ENCODE measurements around the gene GRIK1. TPM values are rescaled to one million over a fixed set of nuclear protein-coding genes. Genes with fewer than 3 reads are reported as not detected.
"Not testable (repeated sequence)": the region's sequence is repeated elsewhere in the genome, so short reads cannot be mapped to it uniquely, and the experiment has no call there.

GRIK1 gene
- not detected for total RNA-seq

DNA sequence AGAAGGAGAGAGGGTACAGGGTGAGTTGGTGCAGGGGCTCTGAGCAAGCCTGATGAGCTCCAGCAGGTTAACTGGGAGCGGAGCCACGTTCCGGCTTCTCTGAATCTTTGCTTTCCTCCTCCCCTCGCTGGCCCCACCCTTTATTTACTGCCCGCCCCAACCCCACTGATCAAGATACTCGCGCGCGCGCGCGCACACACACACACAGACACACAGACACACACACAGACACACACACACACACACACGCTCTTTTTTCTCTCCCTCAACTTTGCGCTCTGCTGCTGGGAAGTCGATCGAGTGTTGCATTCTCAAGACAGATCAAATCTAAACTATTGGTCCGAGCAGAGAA, at the start of gene GRIK1:
TSS of gene GRIK1 (minus strand) at position 73 of the 352 bp plus-strand sequence.
- Mint-ChIP-seq H3K4me1 (peaks cover 3% of the 10 kb centered on the region), H3K36me3 (peaks cover 2% of the 10 kb centered on the region), H3K4me3 (peak within 1 kb of the TSS; percentile 8), H3K27me3 (peaks cover 37% of the 10 kb centered on the region), H3K9me3 (no peaks in the 10 kb centered on the region), H3K27ac (no peak within 1 kb of the TSS)
- POLR2A ChIA-PET: no interaction called here
- DNase-seq (no peak), ATAC-seq (ENCODE audit: low read depth) (no peak)

DNA sequence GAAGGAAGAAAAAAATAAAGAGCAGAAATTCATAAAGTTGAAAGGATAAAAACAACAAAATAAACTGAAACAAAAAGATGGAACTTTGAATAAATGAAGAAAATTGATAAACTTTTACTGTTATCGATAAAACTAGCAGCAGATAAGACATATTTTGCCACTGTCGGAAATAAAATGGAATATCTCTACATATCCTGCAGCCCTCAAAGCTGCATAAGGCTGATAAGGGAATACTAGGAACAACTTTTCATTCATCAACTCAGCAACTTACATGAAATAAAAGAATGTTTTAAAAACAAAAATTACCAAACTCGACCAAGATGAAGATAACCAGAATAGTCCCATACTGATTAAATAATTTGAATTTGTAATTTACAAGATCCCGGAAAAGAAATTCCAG, 48.0 kb upstream of the GRIK1 start:
- Mint-ChIP-seq H3K27ac (no peak overlapping the region), H3K4me1 (no peaks in the 10 kb centered on the region), H3K4me3 (no peak overlapping the region), H3K9me3 (peaks cover 4% of the 10 kb centered on the region), H3K27me3 (no peaks in the 10 kb centered on the region), H3K36me3 (no peaks in the 10 kb centered on the region)
- DNase-seq (no peak), ATAC-seq (ENCODE audit: low read depth) (no peak)
- POLR2A ChIA-PET: no interaction called here

DNA sequence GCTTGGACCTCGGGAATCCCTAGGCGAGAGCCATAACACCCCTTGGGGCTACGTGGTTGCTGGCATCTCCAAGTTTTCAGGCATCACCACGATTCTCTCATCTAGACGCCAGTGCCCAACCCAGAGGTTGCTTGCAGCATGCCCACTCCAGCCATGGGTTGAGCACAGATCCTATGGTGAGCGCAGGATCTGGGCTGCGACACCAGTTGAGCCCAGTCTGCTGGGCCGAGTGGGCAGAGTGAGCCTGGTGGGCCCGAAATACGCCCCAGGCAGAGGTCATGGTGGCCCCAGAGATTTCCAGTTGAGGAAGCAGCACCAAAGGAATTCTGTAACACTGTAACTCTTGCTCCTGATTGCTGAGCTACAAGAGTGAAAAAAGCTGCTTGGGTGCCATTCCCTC, 46.1 kb upstream of the GRIK1 start:
- Mint-ChIP-seq H3K4me1 (no peaks in the 10 kb centered on the region), H3K9me3 (peaks cover 4% of the 10 kb centered on the region), H3K36me3 (no peaks in the 10 kb centered on the region), H3K4me3 (no peak overlapping the region), H3K27me3 (no peaks in the 10 kb centered on the region), H3K27ac (no peak overlapping the region)
- POLR2A ChIA-PET: no interaction called here
- ATAC-seq (ENCODE audit: low read depth): no peak
- no peak for DNase-seq

DNA sequence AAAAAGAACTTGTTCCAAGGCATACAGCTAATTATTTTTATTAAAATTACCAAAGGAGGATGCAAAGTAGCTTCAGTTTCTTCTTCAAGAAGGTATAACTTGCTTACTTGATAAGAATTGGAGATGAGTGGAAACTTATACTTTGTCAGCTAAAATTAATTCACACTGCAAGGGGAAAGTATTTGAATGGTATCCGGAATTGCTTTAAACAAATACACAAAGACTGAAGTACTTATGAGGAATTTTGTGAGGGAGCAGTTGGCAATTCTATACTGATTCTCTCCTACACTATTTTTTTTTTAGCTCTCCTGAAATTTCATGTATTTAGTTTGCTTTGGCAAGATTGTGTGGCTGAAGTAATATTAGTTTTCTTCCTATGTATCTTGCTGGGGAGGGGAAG, 39.2 kb upstream of the GRIK1 start:
- no peak for DNase-seq
- Mint-ChIP-seq H3K9me3 (no peaks in the 10 kb centered on the region), H3K36me3 (no peaks in the 10 kb centered on the region), H3K4me1 (no peaks in the 10 kb centered on the region), H3K27ac (no peak overlapping the region), H3K4me3 (no peak overlapping the region), H3K27me3 (no peaks in the 10 kb centered on the region)
- ATAC-seq (ENCODE audit: low read depth): no peak
- POLR2A ChIA-PET: no interaction called here

DNA sequence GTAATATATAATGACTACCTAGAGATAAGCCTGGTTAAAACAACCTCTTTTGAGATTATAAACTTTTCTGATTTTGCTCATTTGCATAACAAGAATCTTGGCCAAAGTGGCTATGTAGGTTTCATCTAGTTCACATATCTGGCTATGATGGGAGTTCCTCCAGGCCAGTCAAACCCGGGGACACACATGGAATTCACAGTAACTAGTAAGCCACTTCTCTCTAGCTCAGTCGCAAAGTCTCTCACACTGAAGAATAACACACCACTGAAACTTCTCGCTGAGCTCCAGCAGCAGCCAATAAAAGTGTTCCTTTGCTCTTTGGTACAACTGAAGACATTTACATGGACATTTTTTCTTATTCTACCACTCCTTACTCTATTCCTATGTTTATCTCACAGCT, 36.0 kb upstream of the GRIK1 start:
- no peaks in the 10 kb centered on the region for H3K27me3 Mint-ChIP-seq
- H3K4me3 Mint-ChIP-seq: no peak overlapping the region
- no peaks in the 10 kb centered on the region for H3K9me3 Mint-ChIP-seq
- no peaks in the 10 kb centered on the region for H3K4me1 Mint-ChIP-seq
- DNase-seq (no peak), ATAC-seq (ENCODE audit: low read depth) (no peak)
- POLR2A ChIA-PET: no interaction called here
- no peaks in the 10 kb centered on the region for H3K36me3 Mint-ChIP-seq
- H3K27ac Mint-ChIP-seq: no peak overlapping the region

DNA sequence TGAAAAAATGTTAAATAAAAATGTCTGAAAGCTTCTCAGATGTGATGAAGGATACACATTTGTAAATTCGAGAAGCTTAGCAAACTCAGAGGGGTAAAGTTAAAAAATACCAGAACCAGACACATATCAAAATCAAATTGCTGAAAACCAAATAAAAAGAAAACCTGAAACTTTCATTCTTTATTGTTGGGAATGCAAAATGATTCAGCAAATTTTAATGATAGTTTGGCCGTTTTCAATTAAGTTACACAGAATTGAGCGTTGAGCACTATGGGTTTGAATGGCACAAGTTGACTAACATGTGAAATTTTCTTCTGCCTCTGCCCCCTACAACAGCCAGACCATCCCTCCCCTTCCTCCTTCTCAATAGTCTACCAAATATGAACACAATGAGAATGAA, 33.5 kb upstream of the GRIK1 start:
- no peaks in the 10 kb centered on the region for H3K27me3 Mint-ChIP-seq
- no peak overlapping the region for H3K4me3 Mint-ChIP-seq
- H3K36me3 Mint-ChIP-seq: no peaks in the 10 kb centered on the region
- no peak overlapping the region for H3K27ac Mint-ChIP-seq
- H3K4me1 Mint-ChIP-seq: no peaks in the 10 kb centered on the region
- POLR2A ChIA-PET: no interaction called here
- no peaks in the 10 kb centered on the region for H3K9me3 Mint-ChIP-seq
- no peak for ATAC-seq (ENCODE audit: low read depth)
- DNase-seq: no peak

DNA sequence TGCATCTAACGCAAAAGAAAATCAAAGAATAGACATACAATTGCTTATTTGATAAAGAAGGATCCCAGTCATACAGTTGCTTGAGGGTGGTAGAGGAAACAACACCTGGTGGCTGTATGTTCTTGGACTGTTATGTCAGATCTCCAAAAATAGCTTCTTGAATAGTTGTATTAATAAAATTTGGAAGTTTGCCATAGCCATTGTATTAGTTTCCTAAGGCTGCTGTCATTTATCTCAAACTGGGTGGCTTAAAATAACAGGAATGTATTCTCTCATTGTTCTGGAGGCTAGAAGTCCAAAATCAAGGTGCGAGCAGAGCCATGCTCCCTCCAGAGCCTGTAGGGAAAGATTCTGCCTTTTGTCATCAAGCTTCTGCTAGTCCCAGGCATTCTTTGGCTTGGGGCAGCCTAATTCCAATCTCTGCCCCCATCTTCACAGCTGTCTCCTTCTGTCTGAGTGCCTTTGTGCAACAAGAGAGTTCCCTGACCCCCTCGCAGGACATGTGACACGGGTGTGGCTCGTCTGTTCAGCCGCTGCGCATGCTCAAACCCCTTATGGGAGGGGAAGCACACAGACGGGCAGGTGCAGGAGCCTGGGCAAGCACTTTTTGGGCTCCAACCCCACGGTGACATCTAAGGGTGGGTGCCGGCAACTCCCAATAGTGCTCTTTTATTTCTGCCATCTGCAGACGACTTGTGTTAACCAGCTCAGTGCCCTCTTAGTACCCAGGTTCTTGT, 21.7 kb upstream of the GRIK1 start:
- POLR2A ChIA-PET: no interaction called here

DNA sequence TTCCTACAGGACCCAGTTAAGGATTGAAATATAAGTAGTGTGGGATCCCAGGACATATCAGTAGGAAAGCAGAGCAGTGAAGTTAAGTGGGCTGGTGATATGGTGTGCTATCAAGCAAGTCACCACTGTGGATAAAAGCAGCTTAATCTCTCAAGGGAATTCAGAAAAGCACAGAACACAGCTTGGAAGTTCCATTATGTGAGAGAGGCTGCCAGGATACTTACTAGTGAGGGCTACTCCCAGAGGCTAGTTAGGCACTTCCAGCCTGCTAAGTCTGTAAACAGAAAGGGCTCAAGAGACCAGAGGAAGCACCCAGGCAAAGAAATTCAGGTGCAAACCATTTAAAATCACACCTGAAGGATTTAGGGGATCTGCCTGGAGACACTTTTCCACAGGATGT, 18.8 kb upstream of the GRIK1 start:
- DNase-seq (no peak), ATAC-seq (ENCODE audit: low read depth) (no peak)
- Mint-ChIP-seq H3K4me1 (no peaks in the 10 kb centered on the region), H3K27ac (no peak overlapping the region), H3K4me3 (no peak overlapping the region), H3K9me3 (no peaks in the 10 kb centered on the region), H3K27me3 (no peaks in the 10 kb centered on the region), H3K36me3 (no peaks in the 10 kb centered on the region)
- POLR2A ChIA-PET: no interaction called here

More for the DNA sequence above, 21.7 kb upstream of the GRIK1 start:
- no peaks in the 10 kb centered on the region for H3K9me3 Mint-ChIP-seq
- DNase-seq (no peak), ATAC-seq (ENCODE audit: low read depth) (no peak)
- H3K4me3 Mint-ChIP-seq: no peak overlapping the region
- no peaks in the 10 kb centered on the region for H3K36me3 Mint-ChIP-seq
- no peaks in the 10 kb centered on the region for H3K4me1 Mint-ChIP-seq
- H3K27ac Mint-ChIP-seq: no peak overlapping the region
- no peaks in the 10 kb centered on the region for H3K27me3 Mint-ChIP-seq

DNA sequence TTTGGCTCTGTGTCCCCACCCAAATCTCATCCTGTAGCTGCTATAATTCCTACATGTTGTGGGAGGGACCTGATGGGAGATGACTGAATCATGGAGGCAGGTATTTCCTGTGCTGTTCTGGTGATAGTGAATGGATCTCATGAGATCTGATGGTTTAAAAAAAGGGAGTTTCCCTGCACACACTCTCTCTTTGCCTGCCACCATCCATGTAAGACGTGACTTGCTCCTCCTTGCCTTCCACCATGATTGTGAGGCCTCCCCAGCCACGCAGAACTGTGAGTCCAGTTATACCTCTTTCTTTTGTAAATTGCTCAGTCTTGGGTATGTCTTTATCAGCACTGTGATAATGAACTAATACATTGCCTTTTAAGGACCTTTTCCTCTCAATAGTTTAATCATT, 18.2 kb upstream of the GRIK1 start:
- H3K4me1 Mint-ChIP-seq, POLR2A ChIA-PET, H3K27ac Mint-ChIP-seq: not testable (repeated sequence)

DNA sequence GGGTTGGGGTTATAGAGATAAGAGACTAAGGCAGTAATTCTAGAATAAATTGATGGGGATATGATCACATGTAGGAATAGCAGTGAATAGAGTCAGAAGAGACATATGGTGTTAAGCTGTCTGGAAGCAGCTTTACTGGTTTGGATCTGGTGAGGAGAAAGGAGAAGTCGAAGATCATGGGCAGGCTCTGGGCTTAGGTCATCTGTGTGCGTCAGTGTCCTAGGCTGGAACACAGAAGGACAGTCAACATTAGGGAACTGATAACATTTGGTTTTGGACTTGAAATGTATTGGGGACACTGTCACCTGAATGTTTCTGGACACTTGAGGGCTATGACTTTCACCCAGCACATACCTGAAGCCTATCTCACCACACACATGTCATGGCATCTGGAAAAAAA, 13.9 kb upstream of the GRIK1 start:
- H3K27ac Mint-ChIP-seq: no peak overlapping the region
- no peaks in the 10 kb centered on the region for H3K4me1 Mint-ChIP-seq
- H3K36me3 Mint-ChIP-seq: no peaks in the 10 kb centered on the region
- H3K4me3 Mint-ChIP-seq: no peak overlapping the region
- H3K9me3 Mint-ChIP-seq: no peaks in the 10 kb centered on the region
- H3K27me3 Mint-ChIP-seq: no peaks in the 10 kb centered on the region
- no peak for ATAC-seq (ENCODE audit: low read depth)
- DNase-seq: no peak
- POLR2A ChIA-PET: no interaction called here

More for the DNA sequence above, 18.2 kb upstream of the GRIK1 start:
- H3K4me3 Mint-ChIP-seq; ATAC-seq (ENCODE audit: low read depth); DNase-seq; H3K27me3 Mint-ChIP-seq; H3K9me3 Mint-ChIP-seq; H3K36me3 Mint-ChIP-seq: not testable (repeated sequence)

DNA sequence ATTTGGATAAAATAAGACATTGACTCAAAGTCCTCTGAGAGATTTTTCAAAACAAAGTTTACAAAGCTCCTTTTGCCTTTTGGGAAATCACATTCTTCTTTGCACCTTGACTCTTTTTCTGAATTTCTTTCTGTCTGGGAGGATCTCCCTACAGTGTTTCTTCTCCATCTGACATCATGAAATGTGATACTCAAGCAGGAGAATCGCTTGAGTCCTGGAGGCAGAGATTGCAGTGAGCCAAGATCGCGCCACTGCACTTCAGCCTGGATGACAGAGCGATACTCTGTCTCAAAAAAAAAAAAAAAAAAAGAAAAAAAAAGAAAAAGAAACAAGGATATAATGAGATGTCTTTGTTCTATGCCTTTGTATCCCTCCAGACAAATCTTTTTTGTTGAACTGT, 13.3 kb upstream of the GRIK1 start:
- DNase-seq: no peak
- POLR2A ChIA-PET: no interaction called here
- no peak for ATAC-seq (ENCODE audit: low read depth)

DNA sequence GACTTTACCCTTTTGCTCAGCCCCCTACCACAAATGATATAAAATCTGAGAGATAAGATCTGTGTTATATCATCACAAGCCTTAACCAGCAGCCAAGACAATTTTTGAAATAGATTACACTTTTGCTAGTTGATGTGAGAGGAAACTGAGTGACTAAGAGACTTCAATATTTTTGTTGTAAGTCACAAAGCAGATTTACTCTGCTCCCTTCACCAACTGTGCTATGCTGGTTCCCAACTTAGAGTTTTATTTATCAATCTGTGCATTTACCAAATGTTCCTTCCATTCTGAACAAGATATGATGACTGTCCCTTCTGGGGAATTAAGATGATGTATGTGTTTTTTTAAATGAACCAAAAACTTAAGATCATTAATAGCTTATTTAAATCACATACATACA, 12.1 kb upstream of the GRIK1 start:
- Mint-ChIP-seq H3K9me3 (no peaks in the 10 kb centered on the region), H3K36me3 (no peaks in the 10 kb centered on the region)
- POLR2A ChIA-PET: no interaction called here

More for the DNA sequence above, 13.3 kb upstream of the GRIK1 start:
- no peak overlapping the region for H3K27ac Mint-ChIP-seq
- no peak overlapping the region for H3K4me3 Mint-ChIP-seq
- no peaks in the 10 kb centered on the region for H3K9me3 Mint-ChIP-seq
- no peaks in the 10 kb centered on the region for H3K4me1 Mint-ChIP-seq
- H3K27me3 Mint-ChIP-seq: no peaks in the 10 kb centered on the region
- no peaks in the 10 kb centered on the region for H3K36me3 Mint-ChIP-seq

DNA sequence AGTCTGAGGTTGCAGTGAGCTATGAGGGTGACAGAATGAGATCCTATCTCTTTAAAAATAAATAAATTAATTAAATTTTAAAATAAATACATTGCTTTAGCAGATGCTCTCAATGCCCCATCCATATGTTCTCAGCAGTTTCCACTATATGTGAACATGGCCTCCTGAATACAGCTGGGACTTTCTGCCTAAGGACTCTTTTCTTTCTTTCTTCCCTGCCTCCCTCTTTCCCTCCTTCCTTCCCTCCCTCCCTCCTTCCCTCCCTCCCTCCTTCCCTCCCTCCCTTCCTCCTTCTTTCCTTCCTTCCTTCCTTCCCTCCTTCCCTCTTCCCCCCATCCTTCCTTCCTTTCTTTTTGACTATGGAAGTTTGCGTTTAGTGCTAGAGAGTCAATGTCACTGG, 10.2 kb upstream of the GRIK1 start:
- H3K9me3 Mint-ChIP-seq: no peaks in the 10 kb centered on the region
- no peak overlapping the region for H3K4me3 Mint-ChIP-seq
- H3K27me3 Mint-ChIP-seq: no peaks in the 10 kb centered on the region
- DNase-seq (no peak), ATAC-seq (ENCODE audit: low read depth) (no peak)
- no peak overlapping the region for H3K27ac Mint-ChIP-seq
- no peaks in the 10 kb centered on the region for H3K4me1 Mint-ChIP-seq
- no peaks in the 10 kb centered on the region for H3K36me3 Mint-ChIP-seq
- POLR2A ChIA-PET: no interaction called here

More for the DNA sequence above, 12.1 kb upstream of the GRIK1 start:
- no peaks in the 10 kb centered on the region for H3K27me3 Mint-ChIP-seq
- no peaks in the 10 kb centered on the region for H3K4me1 Mint-ChIP-seq
- no peak overlapping the region for H3K27ac Mint-ChIP-seq
- DNase-seq (no peak), ATAC-seq (ENCODE audit: low read depth) (no peak)
- no peak overlapping the region for H3K4me3 Mint-ChIP-seq

DNA sequence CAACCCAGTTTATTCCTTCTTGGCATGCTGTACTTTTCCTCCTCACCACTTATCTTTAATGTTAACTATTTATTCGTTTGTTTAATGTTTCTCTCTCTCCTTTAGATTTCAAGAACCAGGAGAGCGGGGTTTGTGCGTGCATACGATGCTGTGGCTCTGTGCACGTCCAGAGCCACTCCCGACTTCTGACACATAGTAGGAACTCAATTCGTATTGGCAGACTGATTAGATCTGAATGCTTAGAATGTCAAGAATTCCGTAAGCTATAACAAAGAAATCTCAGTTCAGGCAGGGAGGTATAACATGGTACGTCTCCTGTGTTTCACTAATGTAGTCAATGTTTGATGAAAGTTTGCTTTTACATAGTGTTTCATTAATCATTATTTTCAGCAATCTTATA, 7.3 kb upstream of the GRIK1 start:
- H3K9me3 Mint-ChIP-seq: no peaks in the 10 kb centered on the region
- DNase-seq (no peak), ATAC-seq (ENCODE audit: low read depth) (no peak)
- H3K4me1 Mint-ChIP-seq: no peaks in the 10 kb centered on the region
- H3K27ac Mint-ChIP-seq: no peak overlapping the region
- H3K36me3 Mint-ChIP-seq: no peaks in the 10 kb centered on the region
- H3K27me3 Mint-ChIP-seq: peaks cover 2% of the 10 kb centered on the region
- no peak overlapping the region for H3K4me3 Mint-ChIP-seq
- POLR2A ChIA-PET: no interaction called here

DNA sequence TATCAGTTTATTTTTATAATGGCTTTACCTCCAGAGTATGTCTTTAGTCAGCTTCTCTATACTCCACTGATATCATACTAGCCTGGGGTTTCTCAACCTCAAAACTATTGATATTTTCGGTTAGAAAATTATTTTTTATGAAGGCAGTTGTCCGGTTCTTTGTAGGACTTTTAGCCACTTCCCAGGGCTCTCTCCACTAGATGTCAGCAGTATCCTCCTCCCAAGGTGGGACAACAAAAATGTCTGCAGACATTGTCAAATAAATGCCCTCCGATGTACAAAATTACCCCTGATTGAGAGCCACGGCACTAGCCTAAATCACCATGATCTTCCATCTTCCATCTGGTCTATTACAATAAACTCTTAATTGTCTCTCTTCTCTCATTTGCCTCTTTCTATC, 4.1 kb upstream of the GRIK1 start:
- no peak for DNase-seq
- POLR2A ChIA-PET: no interaction called here
- no peak overlapping the region for H3K27ac Mint-ChIP-seq

More for the DNA sequence above, 4.1 kb upstream of the GRIK1 start:
- no peak overlapping the region for H3K4me3 Mint-ChIP-seq
- H3K4me1 Mint-ChIP-seq: peaks cover 3% of the 10 kb centered on the region
- no peak for ATAC-seq (ENCODE audit: low read depth)
- H3K36me3 Mint-ChIP-seq: peaks cover 2% of the 10 kb centered on the region
- H3K9me3 Mint-ChIP-seq: no peaks in the 10 kb centered on the region
- H3K27me3 Mint-ChIP-seq: peaks cover 26% of the 10 kb centered on the region
